ENCODE data around the gene SETD7.
"Not testable (repeated sequence)": the region's sequence is repeated elsewhere in the genome, so short reads cannot be mapped to it uniquely, and the experiment has no call there.

Gene SETD7

GRCh38 chr4:139472852-139473251 is 83.2 kb downstream of the SETD7 start:
- Histone ChIP-seq H3K36me3 (ENCODE audit: control insufficient read depth, low read depth, low read length) (peaks cover 10% of the 10 kb centered on the region), H3K4me3 (ENCODE audit: low read length) (no peak overlapping the region), H3K9ac (ENCODE audit: low read length) (no peak overlapping the region), H3K27me3 (ENCODE audit: control insufficient read depth, insufficient read depth, low read length) (no peaks in the 10 kb centered on the region), H3K27ac (ENCODE audit: low read length) (no peak overlapping the region), H3K4me1 (ENCODE audit: control insufficient read depth, low read depth, low read length) (no peaks in the 10 kb centered on the region), H3K9me3 (ENCODE audit: control insufficient read depth, low read depth, low read length) (no peaks in the 10 kb centered on the region)

- Histone ChIP-seq H3K4me3 (ENCODE audit: low read length) (no peak overlapping the region), H3K27ac (ENCODE audit: low read length) (no peak overlapping the region), H3K9ac (ENCODE audit: low read length) (no peak overlapping the region), H3K9me3 (ENCODE audit: control insufficient read depth, low read depth, low read length) (no peaks in the 10 kb centered on the region), H3K4me1 (ENCODE audit: control insufficient read depth, low read depth, low read length) (no peaks in the 10 kb centered on the region), H3K36me3 (ENCODE audit: control insufficient read depth, low read depth, low read length) (peaks cover 10% of the 10 kb centered on the region), H3K27me3 (ENCODE audit: control insufficient read depth, insufficient read depth, low read length) (no peaks in the 10 kb centered on the region)
Observed at GRCh38 chr4:139470997-139471665, 84.9 kb downstream of the SETD7 start.

GRCh38 chr4:139470295-139470694 is 85.7 kb downstream of the SETD7 start:
- Histone ChIP-seq H3K9ac (ENCODE audit: low read length) (no peak overlapping the region), H3K27ac (ENCODE audit: low read length) (no peak overlapping the region), H3K9me3 (ENCODE audit: control insufficient read depth, low read depth, low read length) (no peaks in the 10 kb centered on the region), H3K4me1 (ENCODE audit: control insufficient read depth, low read depth, low read length) (no peaks in the 10 kb centered on the region), H3K4me3 (ENCODE audit: low read length) (no peak overlapping the region), H3K36me3 (ENCODE audit: control insufficient read depth, low read depth, low read length) (peaks cover 10% of the 10 kb centered on the region), H3K27me3 (ENCODE audit: control insufficient read depth, insufficient read depth, low read length) (no peaks in the 10 kb centered on the region)

- H3K27me3 ChIP-seq (ENCODE audit: control insufficient read depth, insufficient read depth, low read length) = no peaks in the 10 kb centered on the region
- no peak overlapping the region for H3K4me3 ChIP-seq (ENCODE audit: low read length)
- H3K27ac ChIP-seq (ENCODE audit: low read length) = no peak overlapping the region
- H3K9ac ChIP-seq (ENCODE audit: low read length) = no peak overlapping the region
- no peaks in the 10 kb centered on the region for H3K9me3 ChIP-seq (ENCODE audit: control insufficient read depth, low read depth, low read length)
- H3K36me3 ChIP-seq (ENCODE audit: control insufficient read depth, low read depth, low read length) = peaks cover 10% of the 10 kb centered on the region
- no peaks in the 10 kb centered on the region for H3K4me1 ChIP-seq (ENCODE audit: control insufficient read depth, low read depth, low read length)
Observed at GRCh38 chr4:139469869-139470268, 86.2 kb downstream of the SETD7 start.

GRCh38 chr4:139469216-139469615 is 86.8 kb downstream of the SETD7 start:
- no peaks in the 10 kb centered on the region for H3K9me3 ChIP-seq (ENCODE audit: control insufficient read depth, low read depth, low read length)
- H3K27me3 ChIP-seq (ENCODE audit: control insufficient read depth, insufficient read depth, low read length) = no peaks in the 10 kb centered on the region
- no peak overlapping the region for H3K9ac ChIP-seq (ENCODE audit: low read length)
- no peak overlapping the region for H3K27ac ChIP-seq (ENCODE audit: low read length)
- H3K4me1 ChIP-seq (ENCODE audit: control insufficient read depth, low read depth, low read length) = no peaks in the 10 kb centered on the region
- H3K36me3 ChIP-seq (ENCODE audit: control insufficient read depth, low read depth, low read length) = peaks cover 10% of the 10 kb centered on the region
- no peak overlapping the region for H3K4me3 ChIP-seq (ENCODE audit: low read length)

GRCh38 chr4:139468756-139469155 is 87.3 kb downstream of the SETD7 start:
- not testable (repeated sequence) for H3K27me3 ChIP-seq (ENCODE audit: control insufficient read depth, insufficient read depth, low read length); H3K4me3 ChIP-seq (ENCODE audit: low read length); H3K9me3 ChIP-seq (ENCODE audit: control insufficient read depth, low read depth, low read length); H3K27ac ChIP-seq (ENCODE audit: low read length); H3K4me1 ChIP-seq (ENCODE audit: control insufficient read depth, low read depth, low read length); H3K9ac ChIP-seq (ENCODE audit: low read length); H3K36me3 ChIP-seq (ENCODE audit: control insufficient read depth, low read depth, low read length)

GRCh38 chr4:139465922-139466321 is 90.1 kb downstream of the SETD7 start:
- H3K36me3 ChIP-seq (ENCODE audit: control insufficient read depth, low read depth, low read length) = no peaks in the 10 kb centered on the region
- no peaks in the 10 kb centered on the region for H3K9me3 ChIP-seq (ENCODE audit: control insufficient read depth, low read depth, low read length)
- H3K4me3 ChIP-seq (ENCODE audit: low read length) = no peak overlapping the region
- H3K27me3 ChIP-seq (ENCODE audit: control insufficient read depth, insufficient read depth, low read length) = no peaks in the 10 kb centered on the region
- no peak overlapping the region for H3K9ac ChIP-seq (ENCODE audit: low read length)
- H3K4me1 ChIP-seq (ENCODE audit: control insufficient read depth, low read depth, low read length) = peaks cover 5% of the 10 kb centered on the region
- no peak overlapping the region for H3K27ac ChIP-seq (ENCODE audit: low read length)

- peaks cover 16% of the 10 kb centered on the region for H3K4me1 ChIP-seq (ENCODE audit: control insufficient read depth, low read depth, low read length)
- H3K36me3 ChIP-seq (ENCODE audit: control insufficient read depth, low read depth, low read length); H3K4me3 ChIP-seq (ENCODE audit: low read length); H3K27me3 ChIP-seq (ENCODE audit: control insufficient read depth, insufficient read depth, low read length); H3K9ac ChIP-seq (ENCODE audit: low read length); H3K27ac ChIP-seq (ENCODE audit: low read length); H3K9me3 ChIP-seq (ENCODE audit: control insufficient read depth, low read depth, low read length): not testable (repeated sequence)
Observed at GRCh38 chr4:139464512-139464911, 91.5 kb downstream of the SETD7 start.

GRCh38 chr4:139461022-139461628 is 94.9 kb downstream of the SETD7 start:
- Histone ChIP-seq H3K36me3 (ENCODE audit: control insufficient read depth, low read depth, low read length) (no peaks in the 10 kb centered on the region), H3K9me3 (ENCODE audit: control insufficient read depth, low read depth, low read length) (no peaks in the 10 kb centered on the region), H3K4me1 (ENCODE audit: control insufficient read depth, low read depth, low read length) (peaks cover 18% of the 10 kb centered on the region), H3K27me3 (ENCODE audit: control insufficient read depth, insufficient read depth, low read length) (no peaks in the 10 kb centered on the region), H3K27ac (ENCODE audit: low read length) (no peak overlapping the region), H3K4me3 (ENCODE audit: low read length) (peak overlapping the region; percentile 28), H3K9ac (ENCODE audit: low read length) (peak overlapping the region; percentile 25)

GRCh38 chr4:139460565-139460964 is 95.5 kb downstream of the SETD7 start:
- H3K36me3 ChIP-seq (ENCODE audit: control insufficient read depth, low read depth, low read length) = no peaks in the 10 kb centered on the region
- peak overlapping the region; percentile 25 for H3K9ac ChIP-seq (ENCODE audit: low read length)
- H3K27ac ChIP-seq (ENCODE audit: low read length) = no peak overlapping the region
- peaks cover 24% of the 10 kb centered on the region for H3K4me1 ChIP-seq (ENCODE audit: control insufficient read depth, low read depth, low read length)
- no peaks in the 10 kb centered on the region for H3K9me3 ChIP-seq (ENCODE audit: control insufficient read depth, low read depth, low read length)
- H3K27me3 ChIP-seq (ENCODE audit: control insufficient read depth, insufficient read depth, low read length) = no peaks in the 10 kb centered on the region
- H3K4me3 ChIP-seq (ENCODE audit: low read length) = peak overlapping the region; percentile 28

- Histone ChIP-seq H3K9me3 (ENCODE audit: control insufficient read depth, low read depth, low read length) (no peaks in the 10 kb centered on the region), H3K4me1 (ENCODE audit: control insufficient read depth, low read depth, low read length) (peaks cover 25% of the 10 kb centered on the region), H3K27me3 (ENCODE audit: control insufficient read depth, insufficient read depth, low read length) (peaks cover 5% of the 10 kb centered on the region), H3K9ac (ENCODE audit: low read length) (no peak overlapping the region), H3K27ac (ENCODE audit: low read length) (no peak overlapping the region), H3K36me3 (ENCODE audit: control insufficient read depth, low read depth, low read length) (no peaks in the 10 kb centered on the region), H3K4me3 (ENCODE audit: low read length) (no peak overlapping the region)
Observed at GRCh38 chr4:139458999-139459398, 97.0 kb downstream of the SETD7 start.

GRCh38 chr4:139458543-139458942 is 97.5 kb downstream of the SETD7 start:
- Histone ChIP-seq H3K27ac (ENCODE audit: low read length) (no peak overlapping the region), H3K9ac (ENCODE audit: low read length) (no peak overlapping the region), H3K4me3 (ENCODE audit: low read length) (no peak overlapping the region), H3K9me3 (ENCODE audit: control insufficient read depth, low read depth, low read length) (no peaks in the 10 kb centered on the region), H3K36me3 (ENCODE audit: control insufficient read depth, low read depth, low read length) (no peaks in the 10 kb centered on the region), H3K27me3 (ENCODE audit: control insufficient read depth, insufficient read depth, low read length) (peaks cover 5% of the 10 kb centered on the region), H3K4me1 (ENCODE audit: control insufficient read depth, low read depth, low read length) (peaks cover 25% of the 10 kb centered on the region)

Measured in iPS-18a (cell line).